HG02678 (cell line): Measurements from ENCODE around the gene WDFY1.
"Not testable (repeated sequence)": the region's sequence is repeated elsewhere in the genome, so short reads cannot be mapped to it uniquely, and the experiment has no call there.

Source experiments
- ATAC-seq: cut with Tn5 transposase; IDR thresholded peaks from one replicate; pipeline ENCODE4 v1.9.1; 2021; ENCODE audit warnings: mild to moderate bottlenecking, moderate library complexity; ENCODE audit not compliant: unreplicated experiment

Gene WDFY1

GRCh38 chr2:223900531-223900930, 44.6 kb downstream of the WDFY1 start:
- no peak for ATAC-seq

- ATAC-seq, result no peak
Measured at GRCh38 chr2:223900066-223900465, 45.1 kb downstream of the WDFY1 start.

GRCh38 chr2:223897669-223898330, 47.3 kb downstream of the WDFY1 start:
- ATAC-seq, result no peak

- peak; percentile 65 for ATAC-seq
Measured at GRCh38 chr2:223896833-223897311, 48.3 kb downstream of the WDFY1 start.

GRCh38 chr2:223894968-223895367, 50.2 kb downstream of the WDFY1 start:
- ATAC-seq, result no peak

- ATAC-seq, result no peak
Measured at GRCh38 chr2:223894009-223894408, 51.1 kb downstream of the WDFY1 start.

DNA sequence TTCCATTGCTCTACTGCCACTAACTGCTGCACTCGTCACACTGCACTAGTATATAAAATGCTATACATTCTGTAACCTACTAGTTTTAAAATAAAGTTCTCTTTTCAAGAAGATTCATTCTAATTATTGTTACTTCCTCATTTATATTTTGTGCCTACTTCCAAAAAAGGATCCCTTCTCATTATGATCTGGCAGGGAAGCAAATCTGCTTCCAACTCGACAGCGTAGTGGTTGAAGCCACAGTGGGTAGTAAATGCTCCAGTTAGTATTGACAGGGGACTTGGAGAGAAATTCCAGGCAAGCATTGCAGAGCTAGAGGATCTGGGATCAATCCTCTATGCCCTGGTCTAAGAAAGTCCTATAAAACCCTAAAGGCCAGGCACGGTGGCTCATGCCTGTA, 54.4 kb downstream of the WDFY1 start:
- no peak for ATAC-seq

GRCh38 chr2:223889229-223889628, 55.9 kb downstream of the WDFY1 start:
- ATAC-seq, result no peak

DNA sequence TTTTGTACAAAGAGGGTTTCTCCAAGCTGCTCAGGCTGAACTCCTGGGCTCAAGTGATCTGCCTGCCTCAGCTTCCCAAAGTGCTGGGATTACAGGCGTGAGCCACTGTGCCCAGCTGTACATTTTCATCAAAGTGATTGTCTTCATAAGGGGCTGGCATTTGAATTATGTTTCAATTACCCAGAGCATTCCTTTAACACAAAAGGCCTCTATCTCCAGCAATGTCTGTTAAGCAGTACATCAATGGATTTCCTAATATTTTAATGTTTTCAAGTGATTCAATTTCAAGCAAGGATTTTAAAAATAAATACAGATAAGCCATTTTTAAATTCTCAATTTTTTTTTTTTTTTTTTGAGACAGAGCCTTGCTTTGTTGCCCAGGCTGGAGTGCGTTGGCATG, 56.9 kb downstream of the WDFY1 start:
- ATAC-seq, result no peak

DNA sequence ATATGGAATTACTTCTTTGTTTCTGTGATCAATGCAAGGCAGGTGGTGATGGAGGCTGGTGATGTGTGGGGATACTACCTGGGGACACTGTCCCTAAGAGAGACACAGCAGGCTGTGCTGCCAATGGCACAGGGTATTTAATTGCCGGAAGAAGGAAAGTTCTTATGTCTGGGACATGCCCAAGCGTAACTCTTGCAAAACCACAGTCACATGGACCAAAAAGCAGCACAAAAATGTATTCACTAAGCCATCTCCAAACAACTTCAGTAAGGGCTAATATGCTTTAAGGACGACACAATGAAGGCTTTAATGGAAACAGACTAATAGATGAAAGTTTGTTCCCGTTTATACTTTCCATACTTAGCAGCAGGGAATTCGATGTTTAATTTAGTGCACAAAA, 58.0 kb downstream of the WDFY1 start:
- ATAC-seq, result no peak

GRCh38 chr2:223886726-223887125, 58.4 kb downstream of the WDFY1 start:
- no peak for ATAC-seq

- peak; percentile 90 for ATAC-seq
Measured at GRCh38 chr2:223884399-223884798, 60.7 kb downstream of the WDFY1 start.

GRCh38 chr2:223882715-223883114, 62.4 kb downstream of the WDFY1 start:
- ATAC-seq, result no peak

DNA sequence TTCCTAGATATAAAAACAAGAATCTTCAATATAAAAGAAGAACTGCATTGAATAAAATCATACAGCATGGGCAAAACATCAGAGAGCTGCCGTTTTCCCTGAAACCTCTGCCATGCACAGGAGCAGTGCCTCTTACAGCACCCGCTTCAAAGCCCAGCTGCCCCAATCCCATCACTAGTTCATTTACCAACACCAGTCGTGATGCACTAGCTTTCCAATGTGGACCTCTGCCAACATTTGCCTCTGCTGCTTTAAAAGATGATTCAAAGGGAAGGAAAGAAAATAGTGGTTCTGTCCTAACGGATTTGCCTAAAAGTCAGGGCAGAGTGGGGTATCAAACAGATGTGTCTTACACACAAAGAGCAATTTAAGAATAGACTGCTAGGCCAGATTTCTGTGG, 64.3 kb downstream of the WDFY1 start:
- no peak for ATAC-seq

DNA sequence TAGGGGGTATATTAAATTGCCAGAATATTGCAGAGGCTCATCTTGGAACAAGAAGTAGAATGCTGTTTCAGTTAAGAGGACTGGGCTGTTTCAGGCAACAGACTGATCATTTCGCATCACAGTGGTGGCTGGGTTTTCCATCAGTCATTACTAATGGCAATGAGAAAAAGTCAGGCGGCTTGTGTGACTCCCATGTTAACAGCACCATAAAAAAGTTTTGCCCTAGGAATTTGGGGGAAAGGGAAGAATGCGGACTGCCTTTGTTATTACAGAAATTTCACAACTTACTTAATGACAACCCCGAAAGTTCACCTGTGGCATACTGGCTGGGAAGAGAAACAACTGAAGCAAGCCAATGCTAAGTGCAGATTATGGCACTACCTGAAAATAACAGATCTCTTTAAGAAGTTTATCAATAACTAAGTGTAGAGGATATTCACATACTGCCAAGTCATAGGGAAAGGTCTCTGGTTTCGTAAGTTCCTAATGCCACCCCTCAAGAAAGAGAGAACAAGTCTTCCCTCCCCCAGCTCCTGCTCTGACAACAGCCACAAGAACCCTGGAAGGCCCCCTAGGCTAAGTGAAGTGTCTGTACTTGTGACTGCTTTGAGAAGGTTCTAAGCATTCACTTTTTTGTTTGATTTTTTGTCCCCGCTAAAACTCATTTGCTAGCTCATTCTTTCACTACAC, 67.3 kb downstream of the WDFY1 start:
- ATAC-seq, result peak; percentile 84

GRCh38 chr2:223873672-223874071, 71.5 kb downstream of the WDFY1 start:
- no peak for ATAC-seq

GRCh38 chr2:223872772-223873171, 72.4 kb downstream of the WDFY1 start:
- not testable (repeated sequence) for ATAC-seq

DNA sequence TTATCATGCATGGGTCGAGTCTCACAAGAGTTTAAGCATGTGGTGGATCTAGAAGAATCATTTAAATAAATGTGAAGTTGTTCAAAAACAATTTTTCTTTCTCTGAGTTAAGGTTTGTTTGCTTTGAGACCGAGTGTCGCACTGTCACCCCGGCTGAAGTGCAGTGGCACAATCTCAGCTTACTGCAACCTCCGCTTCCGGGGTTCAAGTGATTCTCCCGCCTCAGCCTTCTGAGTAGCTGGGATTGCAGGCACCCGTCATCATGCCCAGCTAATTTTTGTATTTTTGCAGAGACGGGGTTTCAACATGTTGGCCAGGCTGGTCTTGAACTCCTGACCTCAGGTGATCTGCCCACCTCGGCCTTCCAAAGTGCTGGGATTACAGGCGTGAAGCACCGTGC, 73.5 kb downstream of the WDFY1 start:
- ATAC-seq, result not testable (repeated sequence)

DNA sequence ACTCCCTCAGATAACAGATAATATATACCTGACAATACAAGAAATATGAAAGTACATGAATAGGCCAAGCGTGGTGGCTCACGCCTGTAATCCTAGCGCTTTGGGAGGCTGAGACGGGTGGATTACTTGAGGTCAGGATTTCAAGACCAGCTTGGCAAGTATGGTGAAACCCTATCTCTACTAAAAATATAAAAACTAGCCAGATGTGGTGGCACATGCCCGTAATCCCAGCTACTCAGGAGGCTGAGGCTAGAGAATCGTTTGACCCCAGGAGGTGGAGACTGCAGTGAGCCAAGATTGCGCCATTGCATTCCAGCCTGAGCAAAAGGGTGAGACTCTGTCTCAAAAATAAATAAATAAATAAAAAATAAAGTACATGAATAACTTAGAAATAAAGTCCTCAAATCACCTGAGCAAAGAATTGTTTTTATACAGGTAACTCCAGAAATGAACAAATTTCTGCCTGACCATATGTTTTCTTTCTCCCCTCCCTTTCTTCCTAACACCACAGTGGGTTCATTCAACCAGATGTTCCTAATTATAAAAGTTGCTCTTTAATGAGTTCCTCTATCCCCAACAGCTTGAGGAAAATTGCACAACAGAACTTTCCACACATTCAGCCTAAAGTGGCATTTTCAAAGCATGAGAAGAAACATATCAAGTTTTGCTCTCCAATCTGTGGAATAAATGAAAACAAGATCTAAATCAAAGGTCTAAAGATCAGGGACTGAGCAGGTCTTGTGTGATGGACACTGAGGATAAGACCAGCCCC, 74.1 kb downstream of the WDFY1 start:
- no peak for ATAC-seq

DNA sequence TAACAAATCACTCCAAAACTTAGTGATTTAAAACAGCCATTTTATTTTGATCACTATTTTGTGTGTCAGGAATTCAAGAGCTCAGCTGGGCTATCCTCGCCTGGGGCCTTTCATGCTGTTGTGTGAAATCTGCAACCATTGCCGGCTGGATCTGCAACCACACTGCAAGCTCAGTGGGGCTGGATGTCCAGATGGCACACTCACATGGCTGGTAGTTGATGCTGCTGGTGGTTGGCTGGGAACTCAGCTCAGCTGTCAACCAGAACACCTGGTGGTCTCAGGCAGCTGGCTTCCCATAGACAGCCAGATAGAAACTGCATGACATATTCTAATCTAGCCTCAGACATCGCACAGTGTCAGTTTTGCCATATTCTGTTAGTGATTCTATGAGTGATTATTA, 77.1 kb downstream of the WDFY1 start:
- peak; percentile 87 for ATAC-seq

DNA sequence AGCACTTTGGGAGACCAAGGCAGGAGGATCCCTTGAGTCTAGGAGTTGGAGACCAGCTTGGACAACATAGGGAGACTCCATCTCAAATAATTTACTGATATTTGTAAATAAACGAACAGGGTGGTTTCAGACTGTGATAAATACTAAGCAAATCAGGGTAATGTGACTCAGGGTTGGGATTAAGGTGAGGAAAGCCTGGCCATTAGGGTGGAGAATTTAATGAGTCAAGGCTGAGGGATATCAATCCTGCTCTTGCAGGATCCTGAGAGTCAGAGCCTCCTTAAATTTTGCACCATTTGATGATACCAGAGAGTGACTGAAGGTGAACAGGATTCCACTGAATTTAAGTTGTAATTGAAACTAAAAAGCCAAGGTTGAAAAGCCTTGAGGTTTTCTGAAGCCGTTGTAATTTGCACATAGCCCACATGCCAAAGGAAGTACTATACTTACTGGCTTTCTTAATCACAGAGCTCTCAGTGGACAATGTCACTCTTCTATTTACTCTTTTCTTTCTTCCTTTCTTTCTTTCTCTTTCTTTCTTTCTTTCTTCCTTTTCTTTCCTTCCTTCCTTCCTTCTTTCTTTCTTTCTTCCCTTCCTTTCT, 79.1 kb downstream of the WDFY1 start:
- ATAC-seq, result no peak
